Endothelial cell of umbilical vein (primary cell): ENCODE data around the gene ASMT. TPM values are rescaled to one million over a fixed set of nuclear protein-coding genes. Genes with fewer than 3 reads are reported as not detected.
"Not testable (repeated sequence)": the region's sequence is repeated elsewhere in the genome, so short reads cannot be mapped to it uniquely, and the experiment has no call there.

Experiments
- BruUV-seq: library from RNA; stranded (reverse); fragments of 400-500 nt; replicated peaks from 2 replicates; lab custom pipeline; 2021; lab: Mats Ljungman, UMichigan
- CTCF ChIA-PET: fragments of 300-600, 350-600 bp; sonication (Branson Sonifier 250); formaldehyde crosslinking; loops from one replicate; lab custom pipeline; 2021; ENCODE audit warnings: antibody characterized with exemption, inconsistent platforms; lab: Charles Lee
- POLR2A ChIA-PET: fragments of 300-600, 350-600 bp; sonication (Branson Sonifier 250); formaldehyde crosslinking; loops from one replicate; lab custom pipeline; 2021; ENCODE audit warnings: antibody characterized with exemption, inconsistent platforms; lab: Charles Lee
- DNase-seq: peaks from one replicate; pipeline ENCODE4 v3.0.0-alpha.2; 2011; ENCODE audit warnings: low read depth, low spot score
- FAIRE-seq: peaks from 2 replicates; lab custom pipeline; 2011; peaks lifted over from hg19 to GRCh38; lab: Jason Lieb, UNC
- H2AFZ ChIP-seq: 2 replicates; pipeline ENCODE4 v1.6.0; 2012; ENCODE audit warnings: low read depth, low read length, control low read depth, inconsistent platforms
- H3K27ac ChIP-seq: 2 replicates; pipeline ENCODE4 v1.5.1; 2011; ENCODE audit warnings: low read depth, mild to moderate bottlenecking, control low read depth, low read length, moderate library complexity; ENCODE audit not compliant: insufficient read depth
- H3K27me3 ChIP-seq, 2 experiments: 2 replicates each; pipeline versions ENCODE4 v1.6.0 to v1.6.1; 2011; ENCODE audit warnings: low read length in 2 of 2, mixed read lengths in 1 of 2; ENCODE audit not compliant: control insufficient read depth in 2 of 2, insufficient read depth in 2 of 2
- H3K36me3 ChIP-seq, 2 experiments: 2 replicates in 1 of 2; 3 replicates in 1 of 2; pipeline ENCODE4 v1.5.1; 2011; ENCODE audit warnings: low read length in 2 of 2, mild to moderate bottlenecking in 1 of 2, moderate library complexity in 1 of 2; ENCODE audit not compliant: control insufficient read depth in 2 of 2, insufficient read depth in 2 of 2; ENCODE audit errors: extremely low read depth in 1 of 2
- H3K4me1 ChIP-seq: 3 replicates; pipeline ENCODE4 v1.5.1; 2011; ENCODE audit warnings: mild to moderate bottlenecking, low read length; ENCODE audit not compliant: control insufficient read depth, insufficient read depth; ENCODE audit errors: extremely low read depth
- H3K4me2 ChIP-seq: 2 replicates; pipeline ENCODE4 v1.6.1; 2011; ENCODE audit warnings: low read length, control low read depth, mixed read lengths; ENCODE audit not compliant: insufficient read depth
- H3K4me3 ChIP-seq, 3 experiments: fragments of 200-600 bp in 1 of 3; sonication (generic), shearing (Covaris generic) in 1 of 3; replicated peaks in 1 of 3; 2 replicates each; pipeline ENCODE4 v1.5.1; 2011 to 2016; ENCODE audit warnings: control low read depth in 3 of 3, low read length in 3 of 3, mild to moderate bottlenecking in 2 of 3, inconsistent platforms in 1 of 3, low read depth in 1 of 3, moderate library complexity in 1 of 3; ENCODE audit not compliant: insufficient read depth in 1 of 3
- H3K79me2 ChIP-seq: 2 replicates; pipeline ENCODE4 v1.6.0; 2012; ENCODE audit warnings: low read length, inconsistent platforms; ENCODE audit not compliant: control insufficient read depth, insufficient read depth
- H3K9ac ChIP-seq: replicated peaks from 2 replicates; pipeline ENCODE3; 2011; ENCODE audit warnings: low read length, control low read depth; ENCODE audit not compliant: insufficient read depth; ENCODE audit errors: extremely low read depth
- H3K9me1 ChIP-seq: replicated peaks from 3 replicates; pipeline ENCODE4 v1.6.0; 2011; ENCODE audit warnings: mild to moderate bottlenecking, low read length; ENCODE audit not compliant: control insufficient read depth, insufficient read depth; ENCODE audit errors: extremely low read depth
- H3K9me3 ChIP-seq: replicated peaks from 2 replicates; pipeline ENCODE4 v1.5.1; 2012; ENCODE audit warnings: low read length, inconsistent platforms; ENCODE audit not compliant: control insufficient read depth, insufficient read depth
- H4K20me1 ChIP-seq: replicated peaks from 2 replicates; pipeline ENCODE3; 2011; ENCODE audit warnings: mild to moderate bottlenecking, low read length; ENCODE audit not compliant: control insufficient read depth, insufficient read depth; ENCODE audit errors: extremely low read depth
- CTCF ChIP-seq, 2 donors: IDR thresholded peaks; 1 replicate in 1 of 2; 2 replicates in 1 of 2; pipeline ENCODE4 v1.5.1; 2011; ENCODE audit warnings: low read length in 2 of 2, mild to moderate bottlenecking in 2 of 2, moderate library complexity in 2 of 2, control low read depth in 1 of 2, inconsistent platforms in 1 of 2, low read depth in 1 of 2; ENCODE audit not compliant: insufficient read depth in 1 of 2; ENCODE audit errors: extremely low read depth in 1 of 2
- EZH2 ChIP-seq: IDR thresholded peaks from 2 replicates; pipeline ENCODE4 v1.6.1; 2012; ENCODE audit warnings: borderline replicate concordance, low read depth, mild to moderate bottlenecking, moderate library complexity, low read length, inconsistent platforms; ENCODE audit not compliant: severe bottlenecking
- FOS ChIP-seq: IDR thresholded peaks from 2 replicates; pipeline ENCODE4 v1.6.1; 2011; ENCODE audit warnings: mild to moderate bottlenecking, low read length, moderate library complexity, borderline replicate concordance; ENCODE audit not compliant: insufficient read depth
- GATA2 ChIP-seq: IDR thresholded peaks from 2 replicates; pipeline ENCODE4 v1.7.0; 2011; ENCODE audit warnings: low read depth, mild to moderate bottlenecking, moderate library complexity, mixed read lengths, low read length; ENCODE audit not compliant: insufficient read length, insufficient read depth
- JUN ChIP-seq: IDR thresholded peaks from 2 replicates; pipeline ENCODE4 v1.6.1; 2011; ENCODE audit warnings: borderline replicate concordance, low read depth; ENCODE audit not compliant: insufficient read length, insufficient read depth
- MAX ChIP-seq: IDR thresholded peaks from 2 replicates; pipeline ENCODE4 v1.6.1; 2011; ENCODE audit not compliant: insufficient read depth, insufficient read length
- MYC ChIP-seq: IDR thresholded peaks from one replicate; pipeline ENCODE4 v1.6.1; 2011; ENCODE audit warnings: mild to moderate bottlenecking, low read depth, low read length
- POLR2A ChIP-seq: IDR thresholded peaks from 2 replicates; pipeline ENCODE4 v1.6.1; 2012; ENCODE audit warnings: low read depth, mild to moderate bottlenecking, control low read depth, low read length
- POLR2AphosphoS5 ChIP-seq: IDR thresholded peaks from 2 replicates; pipeline ENCODE4 v1.6.1; 2012; ENCODE audit warnings: low read depth, mild to moderate bottlenecking, control low read depth, low read length, moderate library complexity; ENCODE audit not compliant: insufficient read depth
- dilution Hi-C: fragments of 300-500 bp; cut with MboI; formaldehyde crosslinking; loops from one replicate; pipeline ENCODE4 v1.15.0; 2019; ENCODE audit warnings: low sequenced_read_pairs; ENCODE audit not compliant: extremely low pct_ligation_motif_present
- intact Hi-C: fragments of 100-400 bp; cut with micrococcal nuclease; formaldehyde crosslinking; loops from one replicate; pipeline ENCODE4 v1.10.0; 2022
- polyA plus RNA-seq, 4 experiments: library from polyadenylated mRNA; depleted of rRNA in 3 of 4; stranded (reverse) in 3 of 4; unstranded in 1 of 4; fragments of >200 nt; gene quantifications; 2 replicates each; pipeline versions ENCODE4 v1.2.1 to v1.2.3, GENCODE V29; 2011 to 2012; ENCODE audit warnings: missing spikeins in 1 of 4
- total RNA-seq: library from RNA; stranded (reverse); gene quantifications from 2 replicates; pipeline ENCODE4 v1.2.3, GENCODE V29; 2021

The ASMT gene
- total and polyA plus RNA-seq, 2 donors (not counting 3 experiments of a cell fraction or from before 2014, with no cell fraction given), result not detected

- ChIA-PET CTCF (no interaction called here), POLR2A (no interaction called here)
- FAIRE-seq, result no peak
- dilution Hi-C loops, result no loop called here
- no peak overlapping the region for H3K27ac ChIP-seq
- H3K27me3 ChIP-seq, result no peaks in the 10 kb centered on the region
- no peaks in the 10 kb centered on the region for H3K4me1 ChIP-seq
- no peaks in the 10 kb centered on the region for H4K20me1 ChIP-seq
- intact Hi-C loops, result no loop called here
- TF ChIP-seq EZH2, result no peak
- TF ChIP-seq GATA2, result no peak
- TF ChIP-seq JUN, result no peak
- no peak for TF ChIP-seq MAX
- no peak for TF ChIP-seq POLR2A
- no peak for TF ChIP-seq MYC
- no peak for TF ChIP-seq FOS
- TF ChIP-seq CTCF (IDR thresholded peaks at IDR 0.05; ENCODE audit: extremely low read depth in 1 of 2, insufficient read depth in 1 of 2, low read depth in 1 of 2, low read length in 2 of 2), result no peak
- TF ChIP-seq POLR2AphosphoS5, result no peak
- H2AFZ ChIP-seq, result no peak overlapping the region
- H3K9me3 ChIP-seq, result no peaks in the 10 kb centered on the region
- BruUV-seq, result no TSS peak
- H3K36me3 ChIP-seq, result no peaks in the 10 kb centered on the region
- H3K4me3 ChIP-seq, result no peak overlapping the region
- H3K9ac ChIP-seq, result no peak overlapping the region
- H3K79me2 ChIP-seq, result no peaks in the 10 kb centered on the region
- H3K4me2 ChIP-seq, result no peak overlapping the region
- DNase-seq, result no peak
- H3K9me1 ChIP-seq, result no peaks in the 10 kb centered on the region
Measured at GRCh38 chrX:1681439-1681838, 66.6 kb downstream of the ASMT start.

- H3K27me3 ChIP-seq, H3K9ac ChIP-seq, H2AFZ ChIP-seq, H3K9me3 ChIP-seq, H3K4me2 ChIP-seq, FAIRE-seq, POLR2A ChIA-PET, H3K79me2 ChIP-seq, H3K27ac ChIP-seq, intact Hi-C loops, H3K36me3 ChIP-seq, H3K4me1 ChIP-seq, dilution Hi-C loops, BruUV-seq, DNase-seq, H3K4me3 ChIP-seq, H4K20me1 ChIP-seq, CTCF ChIA-PET, H3K9me1 ChIP-seq: not testable (repeated sequence)
Measured at GRCh38 chrX:1681856-1682255, 67.0 kb downstream of the ASMT start.

GRCh38 chrX:1682501-1682900 lies 67.6 kb downstream of the ASMT start:
- H3K79me2 ChIP-seq, H3K27me3 ChIP-seq, H3K4me1 ChIP-seq, H3K4me3 ChIP-seq, H3K4me2 ChIP-seq, intact Hi-C loops, POLR2A ChIA-PET, H4K20me1 ChIP-seq, CTCF ChIA-PET, BruUV-seq, dilution Hi-C loops, H3K9ac ChIP-seq, H3K27ac ChIP-seq, H3K9me3 ChIP-seq, H3K36me3 ChIP-seq, FAIRE-seq, DNase-seq, H2AFZ ChIP-seq, H3K9me1 ChIP-seq: not testable (repeated sequence)
